Mucosa of descending colon (tissue), 3 donors: ENCODE measurements around the gene CLIC3. TPM values are rescaled to one million over a fixed set of nuclear protein-coding genes. Genes with fewer than 3 reads are reported as not detected.

ENCODE experiments used
- ATAC-seq: fragments of 200-7000 bp; cut with Tn5 transposase; one replicate; pipeline ENCODE4 v1.9.1; 2020; ENCODE audit warnings: mild to moderate bottlenecking, moderate library complexity
- DNase-seq, 3 donors: peaks; one replicate each; pipeline ENCODE4 v3.0.0-alpha.2; 2020
- H3K36me3 ChIP-seq: fragments of 200-600 bp; one replicate; pipeline ENCODE4 v1.8.0; 2021; ENCODE audit warnings: low read depth, mild to moderate bottlenecking
- H3K4me1 ChIP-seq: fragments of 200-600 bp; one replicate; pipeline ENCODE4 v1.8.0; 2021; ENCODE audit warnings: low read depth, mild to moderate bottlenecking
- H3K4me3 ChIP-seq: fragments of 200-600 bp; one replicate; pipeline ENCODE4 v1.8.0; 2021; ENCODE audit warnings: mild to moderate bottlenecking
- H3K9me3 ChIP-seq: fragments of 200-600 bp; one replicate; pipeline ENCODE4 v1.8.0; 2021; ENCODE audit warnings: mild to moderate bottlenecking
- CTCF ChIP-seq: fragments of 200-600 bp; IDR thresholded peaks from one replicate; pipeline ENCODE4 v1.8.0; 2022; ENCODE audit warnings: antibody characterized with exemption, mild to moderate bottlenecking
- intact Hi-C, 2 donors: fragments of 100-400 bp; cut with DNase I in 1 of 2; cut with micrococcal nuclease in 1 of 2; formaldehyde crosslinking; loops; one replicate each; pipeline versions ENCODE4 v1.11.0 to v1.11.1; 2022; cut with DNase I, micrococcal nuclease
- total RNA-seq, 3 donors: library from RNA; stranded (reverse); fragmentation: NEBNext Ultra II Directional in 2 of 3; extraction: Animal tissue kit (Norgen Biotek cat#: 25700) in 2 of 3; gene quantifications; one replicate each; pipeline versions ENCODE4 v1.2.1 to v1.2.4, GENCODE V29; 2021 to 2023
- donor health status: DM: no; HTN: no; CAD: no; lungs with moderate emphysema.
- donor health status: DM: no; HTN: no; CAD: no.
- donor health status: DM: no; HTN: yes; CAD: no.

Gene CLIC3
- total RNA-seq, 3 donors from 2014 or later, result 0.82 to 1.9 (median 0.99) TPM

- no peak for ATAC-seq
- intact Hi-C loops, result no loop called here
- H3K36me3 ChIP-seq, result no peaks in the 10 kb centered on the region
- H3K4me1 ChIP-seq, result peaks cover 43% of the 10 kb centered on the region
- H3K4me3 ChIP-seq, result no peak overlapping the region
- peak in 2 of 3 donors; percentile 13 to 51 for DNase-seq
- H3K9me3 ChIP-seq, result no peaks in the 10 kb centered on the region
- TF ChIP-seq CTCF, result no peak
These were observed 1.5 kb downstream of the CLIC3 start for GRCh38 chr9:136994888-136995230.

- no peak for ATAC-seq
- H3K4me3 ChIP-seq, result no peak overlapping the region
- H3K9me3 ChIP-seq, result no peaks in the 10 kb centered on the region
These were observed 2.0 kb downstream of the CLIC3 start for GRCh38 chr9:136994180-136994887.

GRCh38 chr9:136992819-136993369 is 3.5 kb downstream of the CLIC3 start:
- no peaks in the 10 kb centered on the region for H3K36me3 ChIP-seq
- no peak for ATAC-seq
- DNase-seq, result no peak
- H3K4me3 ChIP-seq, result peak overlapping the region; percentile 36
- H3K9me3 ChIP-seq, result no peaks in the 10 kb centered on the region
- TF ChIP-seq CTCF, result no peak
- H3K4me1 ChIP-seq, result peaks cover 42% of the 10 kb centered on the region
- intact Hi-C loops, result no loop called here

More at GRCh38 chr9:136994180-136994887, 2.0 kb downstream of the CLIC3 start:
- peaks cover 42% of the 10 kb centered on the region for H3K4me1 ChIP-seq
- intact Hi-C loops, result no loop called here
- DNase-seq, result peak in 2 of 3 donors; percentile 19 to 47
- TF ChIP-seq CTCF, result no peak
- H3K36me3 ChIP-seq, result no peaks in the 10 kb centered on the region

GRCh38 chr9:136991993-136992818 is 4.2 kb downstream of the CLIC3 start, which contains the start of gene PAXX:
Gene PAXX (plus strand): TSS chr9:136992422. CDS start chr9:136992444, 22 bp downstream.
- peak within 1 kb of the TSS; percentile 36 for H3K4me3 ChIP-seq
- H3K36me3 ChIP-seq, result no peaks in the 10 kb centered on the region
- peaks cover 41% of the 10 kb centered on the region for H3K4me1 ChIP-seq
- intact Hi-C loops, result no loop called here
- ATAC-seq (peak; percentile 91), DNase-seq (peak; percentile 96 to 97 (median 97))
- TF ChIP-seq CTCF, result no peak
- no peaks in the 10 kb centered on the region for H3K9me3 ChIP-seq

GRCh38 chr9:136990242-136990911 is 6.0 kb downstream of the CLIC3 start:
- DNase-seq (no peak), ATAC-seq (no peak)
- no peak for TF ChIP-seq CTCF
- intact Hi-C loops, result no loop called here
- Histone ChIP-seq H3K4me3 (no peak overlapping the region), H3K4me1 (peaks cover 23% of the 10 kb centered on the region), H3K9me3 (no peaks in the 10 kb centered on the region), H3K36me3 (no peaks in the 10 kb centered on the region)
